NCI-H748 (cell line): ENCODE data around the gene FNDC3A.
"Not testable (repeated sequence)": the region's sequence is repeated elsewhere in the genome, so short reads cannot be mapped to it uniquely, and the experiment has no call there.

Experiments
- DNase-seq: peaks from one replicate; lab custom pipeline; 2025; ENCODE audit not compliant: unreplicated experiment; lab: John Stamatoyannopoulos, UW

Gene FNDC3A

DNA sequence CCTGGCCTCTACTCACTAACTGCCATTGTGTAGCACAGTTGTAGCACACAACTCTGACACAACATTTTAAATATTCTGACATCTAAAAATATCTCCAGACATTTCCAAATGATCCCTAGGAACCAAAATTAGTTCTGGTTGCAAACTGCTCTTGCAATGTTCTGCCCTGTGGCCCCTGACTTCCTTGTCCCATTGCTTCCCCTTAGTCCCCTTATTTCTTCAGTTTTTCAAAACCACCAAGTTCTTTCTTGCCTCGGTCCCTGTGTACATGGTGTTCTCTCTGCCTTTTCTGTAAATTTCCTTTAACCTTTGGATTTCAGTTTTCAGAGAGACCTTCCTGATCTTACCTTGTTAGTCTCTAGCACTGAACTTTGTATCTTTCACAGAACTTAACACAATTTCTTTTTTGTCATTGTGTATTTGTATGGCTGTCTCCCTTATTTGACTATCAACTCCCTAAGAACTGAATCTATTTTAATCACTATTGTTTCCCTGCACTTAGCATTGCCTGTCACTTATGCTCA lies 156.8 kb downstream of the FNDC3A start:
- no peak for DNase-seq

DNA sequence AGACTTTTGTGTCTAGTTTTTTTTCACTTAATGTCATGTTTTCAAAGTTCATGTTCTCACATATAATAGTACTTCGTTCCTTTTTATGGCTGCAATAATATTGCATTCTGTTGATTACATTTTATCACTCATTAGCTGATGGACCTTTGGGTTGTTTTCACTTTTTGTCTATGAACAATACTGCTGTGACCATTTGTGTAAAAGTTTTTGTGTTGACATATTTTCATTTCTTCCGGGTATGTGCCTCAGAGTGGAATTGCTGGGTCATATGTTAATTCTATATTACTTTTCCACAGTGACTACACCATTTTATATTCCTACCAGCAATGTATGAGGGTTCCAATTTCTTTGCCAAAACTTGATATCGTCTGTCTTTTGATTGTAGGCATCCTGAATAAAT lies 158.6 kb downstream of the FNDC3A start:
- no peak for DNase-seq

DNA sequence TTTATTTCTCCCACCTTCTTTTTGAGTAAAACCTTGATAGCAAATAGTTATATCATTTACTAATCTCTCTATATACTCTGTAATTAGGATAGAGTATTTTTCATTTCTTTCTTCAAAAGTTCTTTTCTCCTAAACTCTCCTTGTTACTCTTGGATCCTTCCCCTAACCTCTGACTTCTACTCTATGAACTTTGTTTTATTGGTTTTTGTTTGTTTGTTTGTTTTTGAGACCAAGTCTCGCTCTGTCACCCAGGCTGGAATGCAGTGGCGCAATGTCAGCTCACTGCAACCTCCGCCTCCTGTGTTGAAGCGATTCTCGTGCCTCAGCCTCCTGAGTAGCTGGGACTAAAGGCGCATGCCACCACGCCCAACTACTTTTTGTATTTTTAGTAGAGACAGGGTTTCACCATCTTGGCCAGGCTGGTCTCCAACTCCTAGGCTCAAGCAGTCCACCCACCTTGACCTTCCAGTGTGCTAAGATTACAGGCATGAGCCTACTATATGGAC lies 161.5 kb downstream of the FNDC3A start:
- DNase-seq, result not testable (repeated sequence)

DNA sequence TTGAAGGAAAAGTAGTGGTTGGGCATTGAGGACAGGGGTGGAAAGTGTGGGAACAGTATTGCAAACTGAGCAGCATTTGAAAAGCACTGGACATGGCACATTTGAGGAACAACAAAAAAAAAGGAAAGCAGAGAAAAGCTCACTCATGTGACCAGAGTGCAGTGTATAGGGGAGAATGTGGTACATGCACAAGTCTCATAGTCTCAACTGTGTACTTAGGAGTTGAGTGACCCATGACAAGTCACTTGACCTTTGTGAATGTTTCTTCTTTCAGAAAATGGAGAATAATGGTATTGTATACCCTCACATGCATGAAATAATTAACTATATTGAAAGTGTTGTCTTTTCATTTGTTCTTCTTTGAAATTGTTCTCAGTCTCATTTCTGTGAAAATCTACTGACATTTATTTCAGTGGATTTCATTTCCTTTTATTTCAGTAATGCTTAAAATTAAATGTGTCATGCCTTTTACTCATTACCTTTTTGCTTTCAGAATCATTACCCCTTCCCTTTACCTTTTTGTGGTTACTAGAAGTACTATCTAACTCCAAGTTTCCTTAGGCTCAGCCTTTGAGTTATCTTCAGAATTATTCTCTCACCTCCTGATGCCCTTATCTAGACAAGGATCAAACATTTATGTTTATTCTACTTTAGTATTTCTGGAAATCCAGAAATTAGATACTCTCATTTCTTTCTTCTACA lies 165.3 kb downstream of the FNDC3A start:
- no peak for DNase-seq

DNA sequence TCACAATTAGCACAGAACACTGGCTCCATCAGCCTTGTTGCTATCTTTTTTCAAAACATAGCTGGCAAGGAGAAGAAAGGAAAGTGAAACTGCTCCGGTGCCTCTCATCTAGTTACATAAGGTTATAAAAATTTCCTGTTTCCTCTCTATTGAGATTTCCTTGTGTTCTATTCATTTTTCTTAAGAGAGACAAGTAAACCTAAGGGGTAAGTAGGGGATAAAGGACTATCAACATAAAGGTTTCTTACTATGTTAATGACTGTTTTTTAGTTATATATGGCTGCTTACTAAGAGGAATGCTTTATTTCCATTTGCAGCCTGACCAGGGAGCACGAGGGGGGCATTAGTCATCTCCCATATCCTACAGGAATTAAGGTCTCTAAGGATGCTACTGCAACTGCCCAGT lies 171.2 kb downstream of the FNDC3A start:
- no peak for DNase-seq

DNA sequence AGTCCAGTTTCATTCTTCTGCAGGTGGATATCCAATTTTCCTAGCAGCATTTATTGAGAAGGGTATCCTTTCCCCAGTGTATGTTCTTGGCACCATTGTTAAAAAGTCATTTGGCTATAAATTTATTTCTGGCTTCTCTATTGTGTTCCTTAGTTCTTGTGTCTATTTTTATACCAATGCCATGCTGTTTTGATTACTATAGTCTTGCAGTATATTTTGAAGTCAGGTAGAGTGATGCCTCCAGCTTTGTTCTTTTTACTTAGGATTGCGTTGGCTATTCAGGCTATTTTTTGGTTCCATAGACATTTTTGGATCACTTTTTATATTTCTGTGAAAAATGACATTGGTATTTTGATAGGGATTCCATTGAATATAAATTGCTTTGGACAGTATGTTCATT lies 172.7 kb downstream of the FNDC3A start:
- no peak for DNase-seq

DNA sequence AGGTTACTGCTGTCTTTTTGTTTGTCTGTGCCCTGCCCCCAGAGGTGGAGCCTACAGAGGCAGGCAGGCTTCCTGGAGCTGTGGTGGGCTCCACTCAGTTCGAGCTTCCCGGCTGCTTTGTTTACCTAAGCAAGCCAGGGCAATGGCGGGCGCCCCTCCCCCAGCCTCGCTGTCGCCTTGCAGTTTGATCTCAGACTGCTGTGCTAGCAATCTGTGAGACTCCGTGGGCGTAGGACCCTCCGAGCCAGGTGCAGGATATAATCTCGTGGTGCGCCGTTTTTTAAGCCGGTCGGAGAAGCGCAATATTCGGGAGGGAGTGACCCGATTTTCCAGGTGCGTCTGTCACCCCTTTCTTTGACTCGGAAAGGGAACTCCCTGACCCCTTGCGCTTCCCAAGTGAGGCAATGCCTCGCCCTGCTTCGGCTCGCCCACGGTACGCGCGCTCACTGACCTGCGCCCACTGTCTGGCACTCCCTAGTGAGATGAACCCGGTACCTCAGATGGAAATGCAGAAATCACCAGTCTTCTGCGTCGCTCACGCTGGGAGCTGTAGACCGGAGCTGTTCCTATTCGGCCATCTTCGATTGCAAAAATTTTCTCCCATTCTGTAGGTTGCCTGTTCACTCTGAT lies 182.4 kb downstream of the FNDC3A start:
- not testable (repeated sequence) for DNase-seq

DNA sequence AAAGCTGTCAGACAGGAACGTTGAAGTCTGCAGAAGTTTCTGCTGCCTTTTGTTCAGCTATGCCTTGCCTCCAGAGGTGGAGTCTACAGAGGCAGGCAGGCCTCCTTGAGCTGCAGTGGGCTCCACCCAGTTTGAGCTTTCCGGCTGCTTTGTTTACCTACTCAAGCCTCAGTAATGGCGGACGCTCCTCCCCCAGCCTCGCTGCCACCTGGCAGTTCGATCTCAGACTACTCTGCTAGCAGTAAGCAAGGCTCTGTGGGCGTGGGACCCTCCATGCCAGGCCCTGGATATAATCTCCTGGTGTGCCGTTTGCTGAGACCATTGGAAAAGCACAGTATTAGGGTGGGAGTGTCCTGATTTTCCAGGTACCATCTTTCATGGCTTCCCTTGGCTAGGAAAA lies 187.4 kb downstream of the FNDC3A start:
- DNase-seq, result not testable (repeated sequence)

DNA sequence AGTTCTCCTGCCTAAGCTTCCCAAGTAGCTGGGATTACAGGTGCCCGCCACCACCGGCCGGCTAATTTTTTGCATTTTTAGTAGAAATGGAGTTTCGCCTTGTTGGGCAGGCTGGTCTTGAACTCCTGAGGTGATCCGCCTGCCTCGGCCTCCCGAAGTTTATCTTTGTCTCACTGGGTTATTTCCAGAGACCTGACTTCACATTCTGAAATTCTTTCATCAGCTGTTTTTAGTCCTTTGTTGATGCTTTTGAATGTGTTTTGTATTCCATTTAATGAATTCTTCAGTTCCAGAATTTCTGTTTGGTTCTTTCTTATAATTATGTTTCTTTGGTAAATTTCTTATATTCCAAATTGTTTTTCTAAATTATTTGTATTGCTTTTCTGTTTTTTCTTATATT lies 189.0 kb downstream of the FNDC3A start:
- no peak for DNase-seq

DNA sequence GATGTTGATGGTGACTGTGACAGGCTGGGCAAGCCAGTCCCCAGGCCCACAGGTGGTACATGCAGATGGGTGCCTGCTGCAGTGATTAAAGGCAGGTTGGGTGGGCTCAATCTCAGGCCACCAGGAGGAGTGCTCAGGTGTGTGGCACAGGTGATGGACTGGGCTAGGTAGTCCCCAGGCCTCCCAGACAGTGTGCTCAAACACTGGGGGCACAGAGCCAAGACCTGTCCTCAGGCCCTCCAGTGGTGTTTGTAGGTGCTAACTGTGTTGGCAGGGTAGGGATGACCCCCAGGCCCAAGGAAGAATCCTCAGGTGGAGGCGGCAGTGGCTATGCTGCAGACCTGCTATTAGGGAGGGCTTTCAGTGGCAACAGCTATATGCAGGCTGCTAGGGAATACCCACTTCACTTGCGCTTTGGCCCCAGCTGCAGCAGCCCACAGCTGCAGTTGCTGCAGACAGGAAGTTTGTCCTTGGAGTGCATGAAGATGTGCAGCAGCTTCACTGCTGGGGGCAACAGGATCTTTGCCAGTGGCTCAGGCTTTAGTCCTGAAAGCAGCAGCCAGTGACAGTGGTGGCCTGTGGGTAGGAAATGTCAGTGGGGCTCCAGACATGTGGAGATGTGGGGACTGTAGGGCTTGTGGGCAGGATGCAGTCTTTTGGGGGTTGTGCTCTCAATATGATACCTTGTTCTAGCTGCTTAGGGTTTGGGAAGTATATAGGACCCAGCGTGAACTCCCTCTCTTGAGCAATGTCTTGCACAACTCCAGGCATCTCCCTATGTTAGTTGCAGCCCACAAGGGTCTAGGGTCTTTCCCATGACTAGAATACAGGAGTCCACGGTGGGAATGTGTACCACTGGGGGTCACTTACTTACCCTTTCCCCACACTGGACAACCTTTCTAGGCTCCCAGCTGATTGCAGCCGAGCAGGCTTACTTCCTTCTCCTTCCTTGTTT lies 190.4 kb downstream of the FNDC3A start:
- no peak for DNase-seq

DNA sequence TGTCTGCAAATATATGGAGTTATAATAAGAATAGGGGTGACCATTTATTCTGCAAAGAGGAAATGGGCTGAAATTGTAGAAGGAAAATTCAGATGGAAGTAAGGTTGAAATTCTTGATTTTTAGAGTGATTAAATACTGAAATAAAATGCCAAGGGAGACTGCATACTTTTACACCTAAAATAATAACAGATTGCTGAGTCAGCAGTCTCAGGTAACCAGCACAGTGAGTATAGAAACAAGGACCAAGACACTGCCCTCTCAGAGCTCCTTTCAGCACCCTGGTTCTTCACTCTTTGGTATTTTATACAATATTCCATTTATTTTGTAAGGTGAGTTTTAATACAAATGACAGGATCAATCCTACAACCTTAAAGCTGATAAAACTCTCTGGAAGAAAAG lies 195.6 kb downstream of the FNDC3A start:
- no peak for DNase-seq

DNA sequence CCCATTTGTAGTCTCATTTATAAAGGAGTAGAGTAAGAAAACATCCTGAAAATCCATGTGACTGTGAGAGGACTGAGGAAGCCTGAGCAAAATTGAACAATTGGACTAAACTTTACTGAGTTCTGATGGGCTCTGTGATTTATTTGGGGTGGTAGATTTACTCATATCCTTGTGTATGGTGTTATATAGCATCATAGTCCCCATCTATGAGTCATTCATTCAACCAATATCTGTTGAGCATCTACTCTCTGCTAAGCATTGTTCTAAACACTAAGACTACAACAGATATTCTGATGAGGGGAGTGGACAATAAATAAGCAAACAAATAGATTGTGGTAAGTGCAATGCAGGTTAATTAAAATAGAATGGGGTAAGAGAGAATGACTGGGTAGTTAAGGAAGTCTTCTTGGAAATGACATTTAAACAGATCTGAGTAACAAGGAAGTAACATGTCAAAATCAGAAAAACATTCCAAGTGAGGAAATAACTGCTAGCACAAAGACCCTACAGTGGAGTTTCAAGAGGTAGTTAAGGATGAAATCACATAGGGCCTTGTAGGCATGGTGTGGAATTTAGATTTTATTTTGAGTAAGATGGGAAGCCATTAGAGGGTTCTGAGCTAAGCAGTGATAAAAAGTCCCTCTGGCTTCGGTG lies 208.1 kb downstream of the FNDC3A start:
- no peak for DNase-seq

DNA sequence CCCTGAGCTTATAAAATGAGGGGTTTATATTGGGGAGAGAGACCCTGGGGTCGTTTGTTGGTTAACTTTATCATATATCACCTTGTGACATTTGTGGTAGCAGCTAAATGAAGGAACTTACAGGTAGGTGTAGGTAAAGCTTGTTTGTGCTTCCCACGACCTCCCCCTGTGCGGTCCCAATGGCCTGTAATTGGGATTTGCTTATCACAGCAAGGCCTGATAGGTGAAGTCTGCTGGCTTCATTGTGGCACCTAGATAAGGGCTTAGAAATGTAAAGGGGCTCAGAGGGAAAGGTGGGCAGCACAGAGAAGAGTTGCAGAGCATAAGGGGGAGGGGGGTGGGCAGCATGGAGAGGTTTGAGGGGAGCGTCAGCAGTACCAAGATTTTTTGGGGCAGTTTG lies 208.9 kb downstream of the FNDC3A start:
- no peak for DNase-seq

DNA sequence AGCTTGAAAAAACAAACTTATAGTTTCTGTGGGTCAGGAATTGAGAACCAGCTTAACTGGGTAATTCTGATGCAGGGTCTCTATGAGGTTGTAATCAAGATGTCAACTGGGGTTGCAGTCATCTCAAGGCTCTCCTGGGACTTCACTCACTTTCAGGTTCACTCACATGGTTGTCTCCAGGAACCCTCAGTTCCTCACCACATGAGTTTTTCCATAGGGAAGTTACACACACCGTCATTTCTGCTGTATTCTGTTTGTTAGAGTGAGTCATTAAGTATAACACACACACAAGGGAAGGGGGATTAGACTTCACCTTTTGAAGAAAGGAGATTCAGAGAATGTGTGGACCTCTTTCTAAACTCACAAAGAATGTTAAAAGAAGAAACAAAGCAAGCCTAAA lies 209.6 kb downstream of the FNDC3A start:
- DNase-seq, result no peak

DNA sequence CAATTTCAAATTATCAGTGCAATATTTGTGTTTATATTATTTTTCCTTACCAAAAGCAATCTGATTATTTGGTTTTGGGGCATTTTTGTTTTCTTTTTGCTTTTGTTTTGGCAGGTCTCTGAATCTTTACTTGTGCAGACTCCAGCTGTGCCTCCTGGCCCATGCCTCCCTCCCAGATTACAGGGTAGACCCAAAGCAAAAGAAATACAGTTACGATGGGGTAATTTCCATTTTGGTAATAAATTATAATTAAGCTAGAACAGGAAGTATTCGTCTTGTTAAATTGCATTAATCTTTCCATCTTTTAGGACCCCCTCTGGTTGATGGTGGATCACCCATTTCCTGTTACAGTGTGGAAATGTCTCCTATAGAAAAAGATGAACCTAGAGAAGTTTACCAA lies 215.2 kb downstream of the FNDC3A start:
- DNase-seq, result no peak

DNA sequence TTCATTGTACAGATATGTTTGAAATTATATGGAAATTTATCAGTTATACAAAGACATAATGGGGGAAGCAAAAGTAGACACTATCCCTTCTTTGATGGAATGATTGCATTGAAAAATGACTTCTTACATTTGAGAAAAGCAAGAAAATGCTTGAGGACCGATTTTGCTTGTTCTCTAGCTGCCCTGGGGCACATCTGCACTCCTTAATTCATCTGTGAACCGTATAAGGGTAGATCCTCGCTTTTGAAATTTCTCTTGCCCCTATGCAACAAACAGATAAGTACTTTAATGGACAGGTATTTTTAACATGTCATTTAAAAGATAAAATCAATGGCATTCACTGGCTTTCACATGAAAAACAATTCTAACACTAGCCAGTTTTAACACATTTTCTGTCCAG lies 230.9 kb downstream of the FNDC3A start:
- no peak for DNase-seq

DNA sequence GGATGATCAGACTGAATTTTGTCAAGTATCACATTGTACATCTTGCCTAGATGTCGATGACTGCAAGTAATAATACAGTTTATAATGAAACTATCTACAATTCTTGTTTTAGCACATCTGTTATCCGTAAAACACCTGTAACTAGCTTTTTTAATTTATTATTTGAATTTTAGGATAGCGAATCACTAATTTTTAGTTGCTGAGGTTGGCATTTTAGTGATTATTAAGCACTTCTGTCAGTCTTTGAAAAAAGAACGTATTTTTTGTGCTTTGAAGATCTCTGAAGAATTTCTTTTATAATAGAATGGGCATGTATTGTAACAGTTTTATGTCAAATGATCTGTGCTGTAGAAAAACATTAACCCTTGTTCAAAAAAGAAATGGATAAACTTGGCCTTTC lies 232.9 kb downstream of the FNDC3A start:
- DNase-seq, result no peak

DNA sequence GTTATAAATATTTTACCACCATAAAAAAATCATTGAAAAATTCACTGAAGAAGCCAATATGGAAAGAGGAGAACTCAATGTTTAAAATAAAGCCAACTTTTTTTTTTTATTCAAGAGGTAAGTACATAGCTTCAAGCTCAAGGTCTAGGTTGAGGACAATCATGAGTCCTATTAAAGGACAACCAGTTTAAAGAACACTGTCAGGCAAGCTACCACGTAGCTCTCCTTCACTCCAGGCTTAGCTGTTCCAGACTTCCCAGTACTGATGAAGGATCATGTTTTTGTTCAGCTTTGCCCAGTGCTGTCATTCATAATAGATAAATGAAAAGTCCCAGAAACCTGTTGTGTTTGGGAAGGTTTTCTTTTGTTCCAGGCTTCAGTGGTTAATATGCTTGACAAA lies 234.4 kb downstream of the FNDC3A start:
- DNase-seq, result no peak

DNA sequence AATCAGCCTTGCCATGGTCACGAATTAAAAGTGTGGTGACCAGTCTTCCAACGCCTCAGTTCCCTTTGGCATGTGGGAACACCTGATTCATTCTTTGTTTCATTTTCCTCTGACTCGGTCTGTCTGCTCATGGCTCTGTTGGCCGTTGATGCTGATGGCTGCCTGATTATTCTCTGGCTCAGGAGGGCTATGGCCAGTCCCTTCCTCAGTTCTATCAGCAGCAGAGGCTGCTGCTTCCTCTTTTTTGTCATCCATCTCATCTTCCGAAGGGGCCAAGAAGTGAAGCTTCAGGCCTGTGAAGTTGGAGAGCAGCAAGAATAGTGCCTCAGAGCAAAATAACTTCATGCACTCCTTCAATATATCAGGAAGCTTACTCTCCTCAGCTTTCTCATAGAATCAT lies 235.0 kb downstream of the FNDC3A start:
- no peak for DNase-seq

DNA sequence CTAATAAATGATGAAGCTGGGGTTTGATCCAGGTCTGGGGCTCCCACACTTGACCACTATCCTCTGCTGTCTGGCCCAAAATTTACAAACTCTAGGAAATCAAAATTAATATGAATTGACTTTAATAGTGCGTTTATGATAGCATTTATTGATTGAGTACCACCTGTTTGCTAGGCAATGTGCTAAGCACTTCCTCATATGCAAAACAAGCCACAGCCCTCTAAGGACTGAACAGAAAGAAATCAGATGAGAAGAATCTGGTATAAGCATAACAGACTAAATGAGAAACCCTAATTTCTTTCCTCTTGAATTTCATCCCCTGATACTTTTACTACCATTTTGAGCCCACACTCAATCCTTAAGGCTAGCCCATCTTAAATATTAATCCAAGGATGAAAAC lies 237.8 kb downstream of the FNDC3A start:
- DNase-seq, result no peak
